NK-92 (cell line): ENCODE results near the gene MCF2L2.

Experiments
- DNase-seq: peaks from one replicate; lab custom pipeline; 2025; ENCODE audit not compliant: unreplicated experiment; lab: John Stamatoyannopoulos, UW

MCF2L2 gene

GRCh38 chr3:183132409-183132808 is 296.0 kb downstream of the MCF2L2 start:
- no peak for DNase-seq

GRCh38 chr3:183131735-183132134 is 296.7 kb downstream of the MCF2L2 start:
- no peak for DNase-seq

GRCh38 chr3:183131186-183131725 is 297.2 kb downstream of the MCF2L2 start:
- no peak for DNase-seq

GRCh38 chr3:183129243-183129642 is 299.2 kb downstream of the MCF2L2 start:
- DNase-seq: no peak

- DNase-seq: no peak
Measured at GRCh38 chr3:183128709-183129108, 299.7 kb downstream of the MCF2L2 start.
